Cardiac fibroblast (primary cell): ENCODE data around the gene ADAM17.
A peak's percentile ranks its signal among the peaks of the same experiment; 100 is the strongest.

Experiments
- DNase-seq, 2 donors: peaks; one replicate each; pipeline versions ENCODE4 v3.0.0 to v3.0.0-alpha.2; 2010; ENCODE audit warnings: low read depth in 2 of 2
- H3K4me3 ChIP-seq, 2 donors: replicated peaks in 1 of 2; 1 replicate in 1 of 2; 2 replicates in 1 of 2; pipeline ENCODE4 v1.5.1; 2011; ENCODE audit warnings: low read depth in 2 of 2, low read length in 2 of 2, mild to moderate bottlenecking in 2 of 2, moderate library complexity in 1 of 2
- CTCF ChIP-seq: IDR thresholded peaks from one replicate; pipeline ENCODE4 v1.5.1; 2011; ENCODE audit warnings: low read depth, mild to moderate bottlenecking, low read length, inconsistent platforms

Gene ADAM17

GRCh38 chr2:9538000-9538507 lies 17.6 kb downstream of the ADAM17 start:
- H3K4me3 ChIP-seq = no peak overlapping the region
- DNase-seq = peak; percentile 96 to 98
- no peak for TF ChIP-seq CTCF

GRCh38 chr2:9536504-9536903 lies 19.1 kb downstream of the ADAM17 start:
- TF ChIP-seq CTCF = no peak
- H3K4me3 ChIP-seq = no peak overlapping the region
- DNase-seq = no peak

GRCh38 chr2:9535177-9535576 lies 20.5 kb downstream of the ADAM17 start:
- no peak for TF ChIP-seq CTCF

GRCh38 chr2:9533663-9534062 lies 22.0 kb downstream of the ADAM17 start:
- no peak for TF ChIP-seq CTCF
- no peak overlapping the region for H3K4me3 ChIP-seq
- DNase-seq = no peak

More at GRCh38 chr2:9535177-9535576, 20.5 kb downstream of the ADAM17 start:
- no peak for DNase-seq
- no peak overlapping the region for H3K4me3 ChIP-seq

- TF ChIP-seq CTCF = no peak
- no peak overlapping the region for H3K4me3 ChIP-seq
Observed at GRCh38 chr2:9532421-9532820, 23.2 kb downstream of the ADAM17 start.

GRCh38 chr2:9527995-9528787 lies 27.4 kb downstream of the ADAM17 start:
- no peak for TF ChIP-seq CTCF
- no peak for DNase-seq
- no peak overlapping the region for H3K4me3 ChIP-seq

More at GRCh38 chr2:9532421-9532820, 23.2 kb downstream of the ADAM17 start:
- no peak for DNase-seq
